T1000 (cell line): ENCODE data around the gene WEE1.
"Not testable (repeated sequence)": the region's sequence is repeated elsewhere in the genome, so short reads cannot be mapped to it uniquely, and the experiment has no call there.

Experiments used
- DNase-seq: peaks from one replicate; lab custom pipeline; 2025; ENCODE audit warnings: mixed read lengths; lab: John Stamatoyannopoulos, UW

WEE1 gene

GRCh38 chr11:9622353-9622752, 48.9 kb downstream of the WEE1 start:
- DNase-seq, result not testable (repeated sequence)

- not testable (repeated sequence) for DNase-seq
Observed at GRCh38 chr11:9623053-9623452, 49.6 kb downstream of the WEE1 start.

- DNase-seq, result no peak
Observed at GRCh38 chr11:9624448-9624847, 51.0 kb downstream of the WEE1 start.

DNA sequence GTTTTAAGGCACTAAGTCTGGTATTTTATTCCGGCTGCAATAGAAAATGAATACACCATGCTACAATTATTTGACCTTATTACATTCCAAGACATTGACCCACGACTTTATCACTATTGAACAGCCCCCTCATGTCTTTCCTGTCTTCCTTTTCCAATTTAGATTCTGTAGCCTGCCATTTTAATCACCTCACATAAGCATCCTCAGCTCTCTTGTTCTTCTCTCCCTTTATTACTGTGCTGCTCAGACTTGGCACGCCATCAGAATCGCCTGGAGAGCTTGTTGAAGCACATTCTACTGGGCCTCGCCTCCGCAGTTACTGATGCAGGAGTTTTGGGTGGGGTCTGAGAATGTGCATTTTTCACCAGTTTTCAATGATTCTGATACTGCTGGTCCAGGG, 51.7 kb downstream of the WEE1 start:
- DNase-seq, result no peak

DNA sequence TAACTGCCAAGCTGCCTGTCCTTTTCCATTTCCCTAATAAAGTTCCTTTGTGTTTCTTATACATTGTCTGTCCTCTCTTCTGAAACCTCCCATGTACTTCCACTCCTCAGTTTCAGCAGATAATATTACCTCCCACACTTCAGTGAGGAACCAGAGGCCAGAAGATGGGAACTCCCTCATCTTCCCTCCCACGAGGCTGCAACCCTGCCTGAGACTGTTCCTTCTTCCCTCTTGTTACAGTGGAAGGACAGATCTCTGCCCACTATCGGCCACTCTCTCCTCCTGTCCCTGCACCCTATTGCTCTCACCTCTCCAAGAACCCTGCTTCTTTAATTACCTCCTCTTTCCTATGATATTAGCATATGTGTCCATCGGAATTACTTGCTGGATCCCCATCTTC, 52.3 kb downstream of the WEE1 start:
- DNase-seq, result no peak

DNA sequence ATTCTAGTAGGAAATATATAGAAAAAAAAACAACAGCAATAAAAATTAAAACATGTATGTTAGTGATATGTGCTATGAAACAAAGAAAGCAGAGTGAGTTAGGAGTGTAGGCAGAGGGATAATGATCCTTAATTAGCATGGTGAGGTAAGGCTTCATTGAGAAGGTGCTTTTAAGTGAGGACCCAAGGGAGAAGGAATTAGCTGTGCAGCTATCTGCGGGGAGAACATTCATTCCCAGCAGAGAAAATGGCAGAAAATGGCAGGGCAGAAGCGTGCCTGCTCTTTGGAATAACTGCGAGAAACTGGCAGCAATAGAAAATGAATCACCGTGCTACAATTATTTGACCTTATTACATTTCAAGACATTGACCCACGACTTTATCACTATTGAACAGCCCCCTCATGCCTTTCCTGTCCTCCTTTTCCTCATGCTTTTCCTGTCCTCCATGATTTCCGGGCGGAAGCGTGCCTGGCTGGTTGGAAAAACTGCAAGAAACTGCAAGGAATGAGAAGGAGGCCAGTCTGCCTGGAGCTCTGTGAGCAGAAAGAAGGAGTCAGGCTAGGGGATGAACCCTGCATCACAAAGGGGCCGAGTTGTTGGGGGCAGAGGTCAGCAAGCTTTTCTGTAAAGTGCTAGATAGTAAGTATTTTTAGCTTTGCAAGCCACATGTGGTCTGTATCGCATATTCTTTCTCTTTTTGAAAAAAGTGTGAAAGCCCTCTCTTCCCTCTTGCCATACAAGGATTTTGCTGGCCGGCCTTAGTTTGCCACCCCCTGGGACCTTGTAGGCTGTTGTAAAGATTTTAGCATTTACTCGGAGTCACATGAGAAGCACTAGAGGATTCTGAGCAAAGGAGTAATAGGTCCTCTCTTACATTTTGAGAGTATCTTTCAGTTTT, 53.3 kb downstream of the WEE1 start:
- no peak for DNase-seq

GRCh38 chr11:9629064-9629463, 55.6 kb downstream of the WEE1 start:
- no peak for DNase-seq

GRCh38 chr11:9633679-9634078, 60.2 kb downstream of the WEE1 start:
- DNase-seq, result no peak

DNA sequence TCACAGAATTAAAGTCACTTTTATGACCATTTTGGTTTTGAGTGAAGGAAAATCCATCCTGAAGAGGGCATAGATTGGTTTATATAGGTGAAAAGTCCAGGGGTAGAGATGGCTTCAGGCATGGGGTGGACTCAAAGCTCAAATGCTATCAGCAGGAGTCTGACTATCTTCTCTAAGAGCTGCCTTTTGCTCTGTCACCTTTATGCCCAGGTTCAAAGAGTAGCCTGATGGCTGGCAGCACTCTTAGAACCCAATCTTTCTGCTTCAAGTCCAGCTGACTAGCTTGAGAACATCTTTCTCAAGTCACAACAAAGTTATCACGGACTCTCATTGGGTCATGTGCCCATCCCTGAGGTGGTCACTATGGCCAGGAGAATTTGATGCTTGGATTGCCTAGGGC, 63.2 kb downstream of the WEE1 start:
- no peak for DNase-seq

GRCh38 chr11:9639099-9639498, 65.6 kb downstream of the WEE1 start:
- DNase-seq, result no peak
